HG02943 (cell line): Measurements from ENCODE around the gene KIF15.

Experiments
- ATAC-seq: cut with Tn5 transposase; IDR thresholded peaks from one replicate; pipeline ENCODE4 v1.9.1; 2021; ENCODE audit warnings: mild to moderate bottlenecking, low read depth, moderate library complexity; ENCODE audit not compliant: unreplicated experiment

KIF15 gene

GRCh38 chr3:44870375-44871061 lies 108.9 kb downstream of the KIF15 start:
- ATAC-seq, result no peak

- no peak for ATAC-seq
These were observed 112.7 kb downstream of the KIF15 start, which contains the start of gene TGM4 for GRCh38 chr3:44874308-44874707. TGM4 (plus strand) TSS chr3:44874608; CDS start chr3:44874679, 71 bp downstream.

- ATAC-seq, result no peak
These were observed 114.0 kb downstream of the KIF15 start for GRCh38 chr3:44875596-44875995.

- ATAC-seq, result no peak
These were observed 115.7 kb downstream of the KIF15 start for GRCh38 chr3:44877333-44877732.

GRCh38 chr3:44880284-44880683 lies 118.7 kb downstream of the KIF15 start:
- ATAC-seq, result no peak

GRCh38 chr3:44883213-44883955 lies 121.8 kb downstream of the KIF15 start:
- no peak for ATAC-seq

- ATAC-seq, result no peak
These were observed 122.4 kb downstream of the KIF15 start for GRCh38 chr3:44883999-44884431.

GRCh38 chr3:44885618-44886017 lies 124.0 kb downstream of the KIF15 start:
- ATAC-seq, result no peak

- ATAC-seq, result no peak
These were observed 125.0 kb downstream of the KIF15 start for GRCh38 chr3:44886561-44886960.

- no peak for ATAC-seq
These were observed 125.5 kb downstream of the KIF15 start for GRCh38 chr3:44887101-44887500.

GRCh38 chr3:44890258-44890657 lies 128.7 kb downstream of the KIF15 start:
- ATAC-seq, result no peak

- ATAC-seq, result no peak
These were observed 129.3 kb downstream of the KIF15 start for GRCh38 chr3:44890852-44891251.

GRCh38 chr3:44892689-44893088 lies 131.1 kb downstream of the KIF15 start:
- no peak for ATAC-seq

GRCh38 chr3:44893097-44893496 lies 131.5 kb downstream of the KIF15 start:
- ATAC-seq, result no peak

GRCh38 chr3:44894485-44894884 lies 132.9 kb downstream of the KIF15 start:
- ATAC-seq, result no peak

- no peak for ATAC-seq
These were observed 134.8 kb downstream of the KIF15 start for GRCh38 chr3:44896440-44896839.

- no peak for ATAC-seq
These were observed 138.2 kb downstream of the KIF15 start for GRCh38 chr3:44899683-44900367.

GRCh38 chr3:44902628-44903027 lies 141.0 kb downstream of the KIF15 start:
- no peak for ATAC-seq
